HG03565 (cell line): ENCODE measurements around the gene ALOX12.

Source experiments
- ATAC-seq: cut with Tn5 transposase; IDR thresholded peaks from one replicate; pipeline ENCODE4 v1.9.1; 2021; ENCODE audit warnings: mild to moderate bottlenecking, moderate library complexity; ENCODE audit not compliant: unreplicated experiment

ALOX12 gene

GRCh38 chr17:7002288-7003047 is 6.6 kb downstream of the ALOX12 start:
- no peak for ATAC-seq

- no peak for ATAC-seq
Measured at GRCh38 chr17:7003745-7004144, 7.9 kb downstream of the ALOX12 start.

GRCh38 chr17:7004398-7005253 is 8.8 kb downstream of the ALOX12 start:
- ATAC-seq: no peak

- ATAC-seq: no peak
Measured at GRCh38 chr17:7005716-7006115, 9.9 kb downstream of the ALOX12 start.

- ATAC-seq: no peak
Measured at GRCh38 chr17:7007143-7007542, 11.3 kb downstream of the ALOX12 start.

GRCh38 chr17:7010523-7010922 is 14.7 kb downstream of the ALOX12 start:
- no peak for ATAC-seq

- no peak for ATAC-seq
Measured at GRCh38 chr17:7011415-7011814, 15.6 kb downstream of the ALOX12 start.

- ATAC-seq: no peak
Measured at GRCh38 chr17:7011942-7012254, 16.0 kb downstream of the ALOX12 start.

GRCh38 chr17:7014261-7014994 is 18.6 kb downstream of the ALOX12 start:
- peak; percentile 72 for ATAC-seq

GRCh38 chr17:7014995-7015958 is 19.4 kb downstream of the ALOX12 start:
- ATAC-seq: no peak

GRCh38 chr17:7016418-7016817 is 20.6 kb downstream of the ALOX12 start:
- ATAC-seq: no peak

GRCh38 chr17:7016886-7017826 is 21.3 kb downstream of the ALOX12 start:
- ATAC-seq: no peak

- ATAC-seq: no peak
Measured at GRCh38 chr17:7017827-7018200, 22.0 kb downstream of the ALOX12 start.

- no peak for ATAC-seq
Measured at GRCh38 chr17:7018331-7018964, 22.6 kb downstream of the ALOX12 start.

GRCh38 chr17:7019367-7019766 is 23.5 kb downstream of the ALOX12 start:
- no peak for ATAC-seq

- ATAC-seq: no peak
Measured at GRCh38 chr17:7019839-7020519, 24.1 kb downstream of the ALOX12 start.

GRCh38 chr17:7020894-7021664 is 25.2 kb downstream of the ALOX12 start:
- ATAC-seq: no peak
